ENCODE results near the gene UBE2M.

Gene UBE2M

GRCh38 chr19:58561373-58562121, 3.1 kb upstream of the UBE2M start:
- Mint-ChIP-seq H3K4me1 (peaks cover 74% of the 10 kb centered on the region), H3K27me3 (no peaks in the 10 kb centered on the region), H3K9me3 (no peaks in the 10 kb centered on the region), H3K4me3 (peak overlapping the region; percentile 82 to 97), H3K27ac (peak overlapping the region in 1 of 2 donors; percentile 74)
- DNase-seq (no peak), ATAC-seq (no peak)

DNA sequence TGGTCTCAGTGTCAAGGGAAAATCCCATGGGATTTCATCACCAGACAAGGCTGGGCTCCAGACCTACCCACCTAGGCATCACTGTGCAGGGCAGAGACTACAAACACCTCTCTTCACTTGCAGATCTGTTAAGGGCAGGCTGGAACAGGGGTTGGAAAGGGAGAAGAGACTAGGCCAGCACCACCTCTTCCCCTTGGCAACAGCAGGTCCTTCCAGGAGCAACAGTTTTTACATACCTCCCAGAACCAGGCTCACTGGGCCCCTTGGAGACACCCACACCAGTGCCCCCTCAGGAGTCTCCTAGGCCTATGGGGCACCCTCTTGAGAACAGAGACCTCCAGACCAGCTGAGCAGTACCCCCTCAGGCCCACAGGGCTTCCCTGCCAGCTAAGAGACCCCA, 2.5 kb upstream of the UBE2M start:
- H3K4me1 Mint-ChIP-seq: peaks cover 74% of the 10 kb centered on the region
- H3K27me3 Mint-ChIP-seq: no peaks in the 10 kb centered on the region
- H3K27ac Mint-ChIP-seq: no peak overlapping the region
- DNase-seq (no peak), ATAC-seq (no peak)
- H3K4me3 Mint-ChIP-seq: peak overlapping the region; percentile 86 to 97
- no peaks in the 10 kb centered on the region for H3K9me3 Mint-ChIP-seq

GRCh38 chr19:58560007-58560887, 1.8 kb upstream of the UBE2M start:
- Mint-ChIP-seq H3K27me3 (no peaks in the 10 kb centered on the region), H3K4me1 (peaks cover 80% of the 10 kb centered on the region), H3K4me3 (peak overlapping the region; percentile 86 to 98), H3K9me3 (no peaks in the 10 kb centered on the region), H3K27ac (peak overlapping the region; percentile 99)
- no peak for ATAC-seq
- DNase-seq: no peak

DNA sequence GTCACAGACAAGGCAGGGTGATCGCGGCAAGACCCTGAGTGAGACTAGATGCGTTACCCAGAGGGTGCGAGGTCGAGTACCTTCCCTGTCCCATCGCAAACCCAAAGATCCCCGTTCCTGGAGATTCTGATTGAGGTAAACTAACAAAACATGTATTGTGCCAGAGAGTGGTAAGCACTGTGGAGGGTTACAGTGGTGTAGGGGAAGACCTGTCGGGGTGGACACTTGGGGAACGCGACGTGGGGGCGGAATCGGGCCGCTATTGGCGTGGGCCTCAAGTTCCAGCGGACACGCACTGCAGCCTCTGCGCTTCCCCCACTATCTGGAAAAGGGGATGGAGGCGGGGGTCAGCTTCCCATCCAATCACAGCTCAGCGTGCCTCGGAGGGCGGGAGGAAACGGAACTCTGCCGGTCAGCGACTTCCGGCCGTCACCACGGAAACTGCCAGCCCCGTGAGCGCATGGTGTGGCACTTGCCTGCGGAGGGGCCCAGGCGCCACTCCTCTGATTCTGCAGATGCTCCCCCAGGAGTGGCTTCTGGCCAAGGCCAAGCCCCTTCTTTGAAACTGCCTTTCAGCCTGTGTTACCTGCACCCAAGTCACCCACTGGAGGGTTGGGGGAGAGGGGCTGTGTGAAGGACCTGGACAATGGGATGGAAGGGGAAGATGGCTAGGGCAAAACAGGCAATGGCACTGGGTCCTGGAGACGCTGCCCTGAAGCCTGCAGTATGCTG, 1.0 kb upstream of the UBE2M start:
- DNase-seq: peak; percentile 42 to 86
- peaks cover 83% of the 10 kb centered on the region for H3K4me1 Mint-ChIP-seq
- no peaks in the 10 kb centered on the region for H3K9me3 Mint-ChIP-seq
- H3K27me3 Mint-ChIP-seq: no peaks in the 10 kb centered on the region
- H3K27ac Mint-ChIP-seq: peak overlapping the region; percentile 99
- peak; percentile 31 for ATAC-seq
- peak overlapping the region; percentile 86 to 98 for H3K4me3 Mint-ChIP-seq

DNA sequence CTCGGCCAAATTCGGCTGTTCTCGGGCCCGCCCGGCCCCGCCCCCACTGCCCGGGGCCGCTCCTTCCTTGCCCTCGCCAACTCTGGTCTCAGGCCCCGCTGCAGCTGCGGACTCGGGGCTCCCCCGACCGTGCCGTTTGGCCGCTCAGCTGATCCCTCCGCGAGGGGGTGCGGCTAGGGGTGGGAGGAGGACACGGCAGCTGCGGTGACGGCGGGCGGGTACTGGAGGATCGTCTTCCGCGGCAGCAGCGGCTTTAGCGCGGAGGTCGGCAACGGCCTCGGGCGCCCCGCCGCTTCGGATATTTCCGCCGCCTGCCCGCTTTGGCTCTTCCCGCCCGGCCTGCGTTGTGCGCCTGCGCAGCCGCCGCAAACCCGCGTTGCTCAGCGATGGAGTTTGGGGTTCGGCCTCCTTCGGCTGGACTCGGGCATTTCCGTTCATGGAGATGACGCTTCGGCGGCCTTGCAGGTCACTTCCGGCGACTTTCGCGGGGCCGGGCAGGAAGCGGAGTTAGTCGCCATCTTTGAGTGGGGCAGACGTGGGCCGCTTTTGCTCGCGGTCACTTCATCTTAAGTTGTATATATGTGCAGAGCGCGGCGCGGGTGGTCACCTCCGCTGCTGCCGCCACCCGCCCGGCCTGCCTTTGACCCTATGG, 338 bp upstream of the UBE2M start:
- peak; percentile 74 for ATAC-seq
- Mint-ChIP-seq H3K9me3 (no peaks in the 10 kb centered on the region), H3K4me1 (peaks cover 84% of the 10 kb centered on the region), H3K4me3 (peak overlapping the region; percentile 86 to 98), H3K27me3 (no peaks in the 10 kb centered on the region), H3K27ac (peak overlapping the region; percentile 99)
- peak; percentile 100 for DNase-seq

DNA sequence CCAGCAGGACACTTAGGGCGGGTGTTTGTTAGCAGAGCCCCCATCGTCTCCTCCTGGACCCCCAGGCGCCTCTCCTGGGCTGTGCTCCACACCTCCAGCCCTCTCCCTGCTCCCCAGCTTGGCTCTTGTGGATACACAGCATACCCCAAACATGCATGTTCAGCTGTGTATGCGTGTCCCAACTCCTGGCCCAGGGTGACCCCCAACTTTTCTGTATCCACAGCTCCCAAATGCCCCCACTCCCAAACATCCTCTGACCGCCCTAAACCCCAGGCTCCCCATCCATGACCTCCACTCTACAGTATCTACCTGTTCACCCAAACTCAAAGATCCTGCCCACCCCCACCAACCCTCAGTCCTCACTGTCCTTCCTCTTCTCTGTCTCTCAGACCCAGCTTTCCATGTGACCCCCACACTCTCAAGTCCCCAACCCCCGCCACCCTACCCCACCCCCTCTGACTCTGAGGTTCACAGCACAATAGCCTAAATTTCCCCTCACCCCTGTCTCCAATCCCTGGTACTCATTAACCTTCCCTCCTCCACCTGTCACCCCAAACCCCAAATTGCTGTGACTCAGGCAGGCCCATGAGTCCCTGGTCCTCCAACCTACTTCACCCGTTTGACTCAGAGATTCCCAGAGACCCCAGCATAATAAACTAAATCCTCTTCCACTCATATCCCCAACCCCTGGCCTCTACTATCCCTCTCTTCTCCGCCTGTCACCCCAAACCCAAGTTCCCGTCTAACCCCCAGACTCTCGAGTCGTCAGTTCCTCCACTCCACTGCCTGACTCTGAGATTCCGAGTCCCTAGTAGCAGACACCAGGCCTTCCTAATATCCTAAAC, 968 bp downstream of the UBE2M start:
- Mint-ChIP-seq H3K27ac (peak overlapping the region; percentile 99), H3K4me1 (peaks cover 84% of the 10 kb centered on the region), H3K9me3 (no peaks in the 10 kb centered on the region), H3K4me3 (peak overlapping the region; percentile 86 to 98), H3K27me3 (no peaks in the 10 kb centered on the region)
- DNase-seq (no peak), ATAC-seq (no peak)

DNA sequence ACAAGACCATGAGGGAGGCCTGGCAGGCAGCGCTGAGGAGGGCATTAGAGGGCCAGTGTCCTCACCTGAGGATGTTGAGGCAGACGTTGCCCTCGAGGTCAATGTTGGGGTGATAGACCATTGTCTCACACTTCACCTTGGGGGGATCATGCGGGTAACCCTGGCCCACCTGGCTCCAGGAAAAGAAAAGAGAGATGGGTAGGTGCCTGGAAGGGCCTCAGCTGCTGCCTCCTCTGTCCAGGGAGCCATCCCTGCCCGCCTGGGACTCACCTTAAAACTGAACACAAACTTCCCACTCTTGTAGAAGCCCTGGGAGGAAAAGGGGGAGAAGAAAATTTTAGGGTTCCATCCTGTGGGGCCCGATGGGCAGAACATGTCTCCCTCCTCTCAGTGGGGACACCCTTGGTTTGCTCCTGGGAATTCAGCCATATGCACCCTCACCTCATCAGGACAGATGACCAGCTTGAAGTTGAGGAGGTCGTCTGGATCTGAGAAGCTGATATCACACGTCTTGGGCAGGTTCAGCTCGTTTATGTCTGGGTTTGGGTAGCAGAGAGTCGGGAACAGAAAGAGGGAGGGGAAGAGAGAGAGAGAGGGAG, 1.7 kb downstream of the UBE2M start:
- no peaks in the 10 kb centered on the region for H3K9me3 Mint-ChIP-seq
- ATAC-seq (no peak), DNase-seq (no peak)
- H3K27me3 Mint-ChIP-seq: no peaks in the 10 kb centered on the region
- H3K27ac Mint-ChIP-seq: peak overlapping the region; percentile 99
- H3K4me3 Mint-ChIP-seq: peak overlapping the region; percentile 86 to 98
- peaks cover 79% of the 10 kb centered on the region for H3K4me1 Mint-ChIP-seq

- Mint-ChIP-seq H3K4me1 (peaks cover 72% of the 10 kb centered on the region), H3K4me3 (peak overlapping the region; percentile 86 to 98), H3K27me3 (no peaks in the 10 kb centered on the region), H3K27ac (peak overlapping the region; percentile 36 to 89), H3K9me3 (no peaks in the 10 kb centered on the region)
- ATAC-seq: no peak
- DNase-seq: no peak
These were observed 2.3 kb downstream of the UBE2M start for GRCh38 chr19:58555920-58556621.

DNA sequence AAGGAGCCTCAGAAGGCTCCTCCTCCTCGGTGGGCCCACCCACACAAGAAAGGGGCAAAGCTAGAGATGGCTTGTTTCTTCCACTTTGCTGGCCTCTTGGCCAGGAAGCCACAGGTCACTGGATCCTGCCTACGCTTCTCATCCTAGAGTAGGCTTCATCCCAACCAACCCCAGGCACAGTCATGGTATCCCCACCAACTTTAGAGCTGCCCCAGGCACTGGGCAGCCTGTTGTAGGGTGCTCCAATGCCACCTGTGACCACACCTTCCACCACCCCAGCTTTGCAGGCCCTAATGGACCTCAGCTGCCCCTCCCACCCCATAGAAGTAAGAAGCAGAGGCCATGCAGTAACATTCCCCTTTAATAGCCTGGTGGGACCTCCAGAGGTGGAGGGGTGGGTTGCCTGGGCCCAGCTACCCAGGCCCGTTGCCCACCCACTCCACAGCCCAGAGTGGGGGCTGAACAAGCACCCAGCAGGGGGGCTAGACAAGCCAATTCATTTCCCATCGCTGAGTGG, 3.0 kb downstream of the UBE2M start:
- Mint-ChIP-seq H3K4me3 (peak overlapping the region; percentile 97 to 98), H3K27ac (peak overlapping the region; percentile 85 to 94), H3K4me1 (peaks cover 66% of the 10 kb centered on the region), H3K9me3 (no peaks in the 10 kb centered on the region), H3K27me3 (no peaks in the 10 kb centered on the region)
- ATAC-seq: no peak
- no peak for DNase-seq

GRCh38 chr19:58554494-58555368, 3.7 kb downstream of the UBE2M start, which contains the start of gene CHMP2A:
TSS of gene CHMP2A (minus strand) at chr19:58555105. CDS start at chr19:58554212, 893 bp downstream.
- no peaks in the 10 kb centered on the region for H3K9me3 Mint-ChIP-seq
- DNase-seq (peak; percentile 97 to 99), ATAC-seq (peak; percentile 60)
- peak within 1 kb of the TSS; percentile 85 to 94 for H3K27ac Mint-ChIP-seq
- peak within 1 kb of the TSS; percentile 97 to 98 for H3K4me3 Mint-ChIP-seq
- no peaks in the 10 kb centered on the region for H3K27me3 Mint-ChIP-seq
- peaks cover 64% of the 10 kb centered on the region for H3K4me1 Mint-ChIP-seq

GRCh38 chr19:58553799-58554493, 4.5 kb downstream of the UBE2M start:
- H3K27ac Mint-ChIP-seq: peak overlapping the region; percentile 85 to 94
- H3K4me3 Mint-ChIP-seq: peak overlapping the region; percentile 97 to 98
- no peak for ATAC-seq
- H3K27me3 Mint-ChIP-seq: no peaks in the 10 kb centered on the region
- DNase-seq: peak in 1 of 2 donors; percentile 26
- no peaks in the 10 kb centered on the region for H3K9me3 Mint-ChIP-seq
- peaks cover 63% of the 10 kb centered on the region for H3K4me1 Mint-ChIP-seq

DNA sequence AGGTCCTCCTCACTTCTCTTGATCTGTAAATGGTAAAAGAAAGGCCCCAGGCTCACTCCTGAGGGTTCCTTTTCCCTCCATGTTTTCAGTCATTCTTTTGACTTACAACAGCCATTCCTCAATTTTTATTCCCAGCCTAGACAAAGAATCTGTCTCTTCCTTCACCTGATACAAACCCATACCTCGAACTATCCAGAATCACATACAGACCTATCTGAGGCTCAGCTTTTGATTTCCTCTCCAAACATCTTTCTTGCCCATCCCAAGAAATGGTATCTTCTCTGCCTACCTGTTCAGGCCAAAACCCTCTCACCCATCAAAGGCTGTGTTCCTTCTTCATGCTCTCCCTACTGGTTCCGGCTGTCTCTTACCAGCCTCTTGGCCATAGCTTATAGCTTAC, 5.8 kb downstream of the UBE2M start:
- ATAC-seq: no peak
- H3K27me3 Mint-ChIP-seq: no peaks in the 10 kb centered on the region
- H3K4me1 Mint-ChIP-seq: peaks cover 66% of the 10 kb centered on the region
- H3K27ac Mint-ChIP-seq: peak overlapping the region in 1 of 2 donors; percentile 8
- DNase-seq: no peak
- H3K9me3 Mint-ChIP-seq: no peaks in the 10 kb centered on the region
- H3K4me3 Mint-ChIP-seq: no peak overlapping the region

All from stimulated activated naive CD8-positive, alpha-beta T cell treated with anti-CD3 and anti-CD28 coated beads, Interleukin-15, amount 100 ng/mL, for 72 hours (primary cell).